GM03348 (cell line): ENCODE results near the gene FDXR.
A peak's percentile ranks its signal among the peaks of the same experiment; 100 is the strongest.

Experiments
- DNase-seq: peaks from one replicate; pipeline ENCODE4 v3.0.0; 2012; ENCODE audit warnings: low spot score

Gene FDXR

GRCh38 chr17:74857191-74857590, 15.6 kb downstream of the FDXR start:
- DNase-seq: no peak

- no peak for DNase-seq
Measured at GRCh38 chr17:74856112-74856511, 16.7 kb downstream of the FDXR start.

DNA sequence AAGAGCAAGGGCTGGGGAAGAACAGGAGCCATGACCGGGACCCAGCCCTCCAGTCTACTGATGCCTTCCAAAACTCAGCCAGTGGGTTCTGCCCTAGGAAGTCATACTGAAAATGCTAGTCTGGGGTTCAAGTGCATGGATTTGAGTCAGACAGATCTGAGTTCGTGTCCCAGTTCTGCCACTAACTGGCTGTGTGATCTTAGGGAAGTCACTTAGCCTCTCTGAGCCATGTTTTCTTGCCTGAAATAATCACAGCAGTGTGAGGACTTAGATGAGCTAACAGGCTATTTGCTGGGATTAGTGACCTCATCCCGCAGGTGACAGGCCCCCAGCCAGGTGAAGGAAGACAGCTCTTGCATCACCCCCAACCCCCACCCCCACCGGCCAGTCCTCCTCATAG, 17.5 kb downstream of the FDXR start:
- no peak for DNase-seq

DNA sequence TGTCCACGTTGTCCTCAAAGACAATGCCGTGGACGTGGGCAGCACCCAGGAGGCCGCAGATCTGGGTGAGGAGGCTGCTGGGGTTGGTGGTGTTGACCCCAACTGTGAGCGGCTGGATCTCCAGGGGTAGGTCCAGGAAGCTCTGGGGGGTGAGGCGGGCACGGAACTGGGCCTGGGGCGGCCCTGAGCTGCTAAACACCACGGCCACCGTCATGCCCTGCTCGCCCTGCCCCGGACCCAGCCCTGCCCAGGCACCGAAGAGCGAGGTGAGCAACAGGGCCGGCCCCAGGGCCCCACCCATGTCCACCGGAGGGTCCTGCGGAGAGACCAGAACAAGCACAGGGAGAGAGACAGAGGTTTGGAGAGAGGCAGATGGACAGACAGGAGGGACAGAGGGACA, 18.0 kb downstream of the FDXR start:
- DNase-seq: no peak

DNA sequence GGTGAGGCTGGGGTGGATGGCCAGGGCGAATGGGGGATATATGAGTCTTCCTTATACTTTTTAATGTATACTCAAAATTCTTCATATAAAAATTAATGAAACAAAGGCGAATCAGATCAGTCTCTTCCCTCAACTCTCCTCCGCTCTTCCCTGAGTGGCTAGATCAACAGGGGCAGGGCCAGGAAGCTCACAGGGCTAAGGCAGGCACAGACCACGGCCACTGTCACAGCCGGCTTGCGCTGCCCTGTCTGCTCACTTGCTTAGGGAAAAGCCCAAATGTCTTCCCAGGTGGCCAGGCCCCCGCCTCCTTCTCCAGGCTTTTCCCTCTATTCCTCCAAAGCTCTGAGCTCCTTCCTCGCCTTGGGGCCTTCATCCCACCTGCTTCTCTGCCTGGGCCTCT, 19.1 kb downstream of the FDXR start:
- DNase-seq: no peak

DNA sequence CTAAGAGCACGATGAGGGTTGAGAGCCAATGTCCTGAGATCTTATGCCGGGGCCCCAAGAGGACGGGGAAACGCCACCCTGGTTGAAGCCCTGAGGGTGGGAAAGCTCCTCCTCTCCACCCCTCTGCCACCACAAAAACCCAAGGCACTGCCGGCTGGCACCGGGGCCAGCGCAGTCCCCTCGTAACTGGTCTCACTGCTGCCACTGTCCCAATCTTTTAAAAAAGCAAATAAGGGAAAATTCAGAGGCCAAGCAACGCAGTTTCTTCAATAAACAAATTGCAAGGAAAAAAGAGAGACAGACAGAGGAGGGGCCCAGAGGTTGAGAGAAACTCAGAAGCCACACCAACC, 19.8 kb downstream of the FDXR start:
- DNase-seq: no peak

GRCh38 chr17:74852237-74853047, 20.4 kb downstream of the FDXR start:
- DNase-seq: no peak

DNA sequence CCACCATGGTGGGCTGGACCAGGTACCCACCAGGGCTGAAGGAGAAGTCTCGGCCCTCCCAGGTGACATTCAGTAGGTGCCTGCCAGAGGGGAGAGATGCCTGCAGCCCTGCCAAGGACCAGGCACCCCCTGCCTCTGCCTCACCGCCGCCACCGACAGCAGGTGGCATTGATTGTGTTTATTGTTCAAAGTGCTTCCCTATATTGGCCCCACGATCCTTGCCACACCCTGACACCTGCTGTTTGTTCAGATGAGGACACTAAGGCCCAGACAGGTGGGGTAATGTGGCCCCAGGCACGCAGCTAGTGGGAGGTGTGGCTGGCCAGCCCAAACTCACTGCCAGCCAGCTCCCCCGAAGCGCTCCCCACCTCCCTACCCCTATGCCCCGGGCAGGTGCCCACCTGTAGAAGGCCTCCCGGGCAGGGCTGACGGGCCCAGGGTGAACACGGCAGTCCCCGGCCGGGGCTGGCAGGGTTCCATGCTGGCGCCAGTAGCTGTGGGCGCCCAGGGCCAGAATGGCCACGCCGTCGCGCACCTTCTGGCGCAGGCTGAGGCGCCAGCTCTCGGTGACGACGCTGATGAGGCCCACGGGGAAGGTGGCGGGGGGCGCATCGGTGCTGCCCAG, 21.1 kb downstream of the FDXR start:
- no peak for DNase-seq

GRCh38 chr17:74850914-74851313, 21.9 kb downstream of the FDXR start:
- no peak for DNase-seq

DNA sequence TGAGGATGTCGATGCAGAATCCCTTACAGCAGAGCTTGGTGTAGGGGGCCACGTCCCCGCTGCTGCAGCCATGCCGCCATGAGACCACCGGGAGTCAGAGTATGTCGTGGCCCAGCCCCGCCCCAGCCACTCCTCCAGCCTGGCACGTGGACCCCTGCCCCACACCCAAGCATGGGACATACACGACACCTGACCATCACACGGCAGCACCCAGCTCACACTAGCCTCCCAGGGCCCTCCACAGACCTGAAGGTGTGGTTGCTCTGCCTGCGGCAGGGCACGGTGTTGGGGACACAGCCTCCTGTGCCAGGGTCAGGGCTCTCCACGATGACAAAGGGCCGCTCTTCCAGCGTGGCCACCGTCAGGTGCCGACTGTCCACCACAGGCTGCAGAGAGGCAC, 22.5 kb downstream of the FDXR start:
- DNase-seq: no peak

DNA sequence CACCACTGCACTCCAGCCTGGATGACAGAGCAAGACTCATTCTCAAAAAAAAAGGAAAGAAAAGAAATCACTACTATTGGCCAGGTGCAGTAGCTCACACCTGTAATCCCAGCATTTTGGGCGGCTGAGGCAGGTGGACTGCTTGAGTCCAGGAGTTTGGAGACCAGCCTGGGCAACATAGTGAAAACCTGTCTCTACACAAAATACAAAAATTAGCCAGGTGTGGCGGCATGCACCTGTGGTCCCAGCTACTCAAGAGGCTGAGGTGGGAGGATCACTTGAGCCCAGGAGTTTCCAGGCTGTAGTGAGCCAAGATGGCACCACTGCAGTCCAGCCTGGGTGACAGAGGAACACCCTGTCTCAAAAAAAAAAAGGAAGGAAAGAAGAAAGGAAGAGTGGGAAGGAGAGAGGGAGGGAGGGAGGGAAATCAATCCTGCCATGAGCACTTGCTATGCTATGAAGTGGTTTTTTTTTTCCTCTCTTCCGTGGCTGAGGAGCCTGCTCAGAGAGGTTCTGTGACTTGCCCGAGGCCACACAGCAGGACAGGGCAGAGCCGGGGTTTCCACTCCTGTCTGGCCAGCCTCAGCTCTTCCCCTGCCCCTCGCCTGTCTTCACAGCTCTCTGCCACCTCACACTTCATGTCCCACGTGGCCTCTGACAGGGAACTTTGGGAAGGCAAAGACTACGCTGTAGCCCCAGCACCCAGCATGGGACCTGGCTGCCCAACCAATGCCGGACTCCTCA, 24.0 kb downstream of the FDXR start:
- no peak for DNase-seq

DNA sequence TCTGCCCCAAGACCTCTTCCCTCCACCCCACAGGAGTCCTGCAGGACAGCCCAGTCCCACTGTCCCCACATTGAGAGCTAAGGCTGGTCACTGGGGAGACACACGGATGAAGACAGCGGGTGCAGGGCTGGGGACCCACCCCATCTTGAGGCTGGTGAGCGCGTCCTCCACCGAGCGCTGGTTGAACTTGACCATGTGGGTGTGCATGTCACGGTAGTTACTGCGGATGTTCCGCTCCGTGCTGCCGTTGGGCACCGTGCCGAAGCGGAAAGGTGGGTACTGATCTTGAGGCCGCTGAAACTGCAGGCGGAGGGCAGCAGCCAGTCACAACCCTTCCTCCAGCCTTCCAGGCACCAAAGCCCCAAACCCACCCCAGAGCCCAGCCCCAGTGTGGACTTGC, 26.2 kb downstream of the FDXR start:
- DNase-seq: no peak

GRCh38 chr17:74843352-74843627, 29.5 kb downstream of the FDXR start:
- no peak for DNase-seq

GRCh38 chr17:74842599-74843351, 30.0 kb downstream of the FDXR start:
- DNase-seq: peak; percentile 94

GRCh38 chr17:74842146-74842598, 30.6 kb downstream of the FDXR start:
- no peak for DNase-seq

- peak; percentile 86 for DNase-seq
Measured at GRCh38 chr17:74840989-74841666, 31.7 kb downstream of the FDXR start.

DNA sequence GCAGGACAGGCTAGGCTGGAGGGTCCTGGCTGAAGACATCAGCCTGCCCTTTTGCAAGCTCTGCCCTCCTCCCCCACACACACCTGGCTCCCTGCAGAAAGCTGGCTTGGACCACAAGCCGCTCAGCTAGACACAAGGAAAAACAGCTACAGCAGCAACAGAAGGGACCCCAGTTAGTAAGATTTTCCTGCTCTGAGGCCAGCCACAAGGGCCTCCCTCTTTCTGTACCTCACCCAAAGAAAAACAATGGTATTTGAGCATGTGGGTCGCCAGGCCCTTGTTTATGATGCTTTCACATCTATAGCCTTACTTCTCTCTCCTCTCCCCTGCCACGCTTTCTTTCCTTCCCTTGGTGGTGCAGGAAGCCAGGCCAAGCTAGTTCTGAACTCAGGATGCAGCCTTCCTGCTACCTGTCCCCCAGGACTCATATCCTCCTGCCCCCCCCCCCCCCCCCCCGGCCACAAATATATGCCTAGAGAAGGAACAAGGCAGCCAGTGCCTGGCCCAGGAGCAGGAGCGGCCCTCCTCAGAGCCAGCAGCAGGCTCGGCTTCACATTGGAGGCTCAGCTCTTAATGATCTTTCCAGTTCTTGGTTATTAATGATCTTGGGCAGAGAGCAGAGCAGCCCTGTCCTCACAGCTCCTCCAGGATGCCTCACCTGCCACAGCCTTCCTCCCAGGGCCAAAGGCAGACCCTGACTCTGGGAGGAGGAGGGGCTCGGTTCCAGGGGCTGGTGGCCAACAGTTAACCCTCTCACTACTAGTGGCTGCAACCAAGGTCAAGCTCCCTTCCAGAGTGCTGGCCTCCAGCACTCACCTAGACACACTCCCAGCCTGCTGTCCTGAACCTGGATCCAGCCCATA, 32.6 kb downstream of the FDXR start:
- no peak for DNase-seq

DNA sequence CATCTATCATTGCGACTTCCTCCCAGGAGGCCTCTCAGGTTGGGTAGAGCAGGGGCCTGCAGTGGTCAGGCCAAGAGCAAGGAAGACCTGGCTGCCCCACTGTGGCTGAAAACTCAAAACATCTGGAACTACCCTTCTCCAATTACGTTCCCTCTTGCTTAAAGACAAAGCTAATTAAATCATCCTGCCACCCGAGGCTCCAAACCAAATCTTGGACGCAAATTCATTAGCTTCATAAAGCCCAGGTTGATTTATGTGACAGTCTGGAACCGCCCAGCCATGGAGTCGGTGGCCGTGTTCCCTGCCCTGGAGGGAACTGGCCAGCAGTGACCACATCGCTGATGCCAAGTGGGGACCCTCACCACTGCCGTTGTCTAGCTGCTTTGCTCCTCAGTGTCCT, 34.5 kb downstream of the FDXR start:
- no peak for DNase-seq

GRCh38 chr17:74836691-74837467, 35.9 kb downstream of the FDXR start:
- DNase-seq: no peak

DNA sequence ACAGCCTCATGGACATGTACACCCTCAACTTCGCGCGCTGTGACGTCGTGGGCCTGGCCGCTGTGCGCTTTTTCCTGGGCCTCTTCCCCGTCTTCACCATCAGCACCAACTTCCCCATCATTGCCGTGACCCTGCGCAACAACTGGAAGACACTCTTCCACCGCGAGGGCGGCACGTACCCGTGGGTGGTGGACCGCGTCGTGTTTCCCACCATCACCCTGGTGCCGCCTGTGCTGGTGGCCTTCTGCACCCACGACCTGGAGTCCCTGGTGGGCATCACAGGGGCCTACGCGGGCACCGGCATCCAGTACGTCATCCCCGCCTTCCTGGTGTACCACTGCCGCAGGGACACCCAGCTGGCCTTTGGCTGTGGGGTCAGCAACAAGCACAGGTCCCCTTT, 36.6 kb downstream of the FDXR start:
- no peak for DNase-seq
